HG02571 (cell line): ENCODE results near the gene EPS8.

Experiments used
- ATAC-seq: cut with Tn5 transposase; IDR thresholded peaks from one replicate; pipeline ENCODE4 v1.9.1; 2021; ENCODE audit warnings: mild to moderate bottlenecking, moderate library complexity; ENCODE audit not compliant: unreplicated experiment

Gene EPS8

GRCh38 chr12:15698377-15698871, 90.8 kb downstream of the EPS8 start:
- no peak for ATAC-seq

- no peak for ATAC-seq
Measured at GRCh38 chr12:15697201-15697600, 92.0 kb downstream of the EPS8 start.

- ATAC-seq: no peak
Measured at GRCh38 chr12:15693228-15693911, 95.8 kb downstream of the EPS8 start.

GRCh38 chr12:15691388-15691787, 97.8 kb downstream of the EPS8 start:
- ATAC-seq: no peak

- no peak for ATAC-seq
Measured at GRCh38 chr12:15690320-15690719, 98.9 kb downstream of the EPS8 start.

- no peak for ATAC-seq
Measured at GRCh38 chr12:15689751-15690191, 99.4 kb downstream of the EPS8 start.

GRCh38 chr12:15688838-15689625, 100.2 kb downstream of the EPS8 start:
- no peak for ATAC-seq

- ATAC-seq: no peak
Measured at GRCh38 chr12:15688202-15688736, 100.9 kb downstream of the EPS8 start.

GRCh38 chr12:15687583-15687982, 101.6 kb downstream of the EPS8 start:
- ATAC-seq: no peak

- no peak for ATAC-seq
Measured at GRCh38 chr12:15684896-15685658, 104.1 kb downstream of the EPS8 start.

GRCh38 chr12:15682826-15683225, 106.4 kb downstream of the EPS8 start:
- ATAC-seq: no peak

GRCh38 chr12:15679151-15679550, 110.0 kb downstream of the EPS8 start:
- ATAC-seq: no peak

- ATAC-seq: no peak
Measured at GRCh38 chr12:15677726-15678201, 111.4 kb downstream of the EPS8 start.

GRCh38 chr12:15677228-15677627, 112.0 kb downstream of the EPS8 start:
- no peak for ATAC-seq

GRCh38 chr12:15672671-15673270, 116.4 kb downstream of the EPS8 start:
- no peak for ATAC-seq

- ATAC-seq: no peak
Measured at GRCh38 chr12:15670756-15671155, 118.4 kb downstream of the EPS8 start.

GRCh38 chr12:15669256-15669948, 119.8 kb downstream of the EPS8 start:
- ATAC-seq: no peak

GRCh38 chr12:15664491-15664890, 124.7 kb downstream of the EPS8 start:
- no peak for ATAC-seq

- no peak for ATAC-seq
Measured at GRCh38 chr12:15662983-15663659, 126.1 kb downstream of the EPS8 start.
